H1 (cell line): ENCODE measurements around the gene FMNL2. TPM values are rescaled to one million over a fixed set of nuclear protein-coding genes. Genes with fewer than 3 reads are reported as not detected.

Experiments
- CTCF ChIA-PET: fragments of 300-600 bp; sonication (Branson Sonifier 250); formaldehyde crosslinking; loops from one replicate; lab custom pipeline; 2021; ENCODE audit not compliant: partially characterized antibody; lab: Charles Lee
- POLR2A ChIA-PET: fragments of 300-600 bp; sonication (Branson Sonifier 250); formaldehyde crosslinking; loops from one replicate; lab custom pipeline; 2021; ENCODE audit warnings: inconsistent platforms; ENCODE audit not compliant: partially characterized antibody; lab: Charles Lee
- DNase-seq, 2 experiments: peaks; one replicate each; pipeline versions ENCODE4 v3.0.0 to v3.0.0-alpha.2; 2010 to 2022; ENCODE audit warnings: low spot score in 2 of 2, low read depth in 1 of 2, mixed read lengths in 1 of 2
- FAIRE-seq: peaks from 2 replicates; lab custom pipeline; 2011; peaks lifted over from hg19 to GRCh38; lab: Jason Lieb, UNC
- H2AFZ ChIP-seq: 2 replicates; pipeline ENCODE4 v1.8.1; 2012; ENCODE audit warnings: low read length, inconsistent platforms
- H2AK5ac ChIP-seq: 2 replicates; pipeline ENCODE4 v1.6.1; 2013; ENCODE audit warnings: low read depth, low read length
- H2BK120ac ChIP-seq: replicated peaks from 2 replicates; pipeline ENCODE3; 2013; ENCODE audit warnings: low read depth, low read length, inconsistent platforms
- H2BK12ac ChIP-seq: 2 replicates; pipeline ENCODE4 v1.6.1; 2013; ENCODE audit warnings: low read depth, low read length
- H2BK15ac ChIP-seq: 2 replicates; pipeline ENCODE4 v1.6.1; 2013; ENCODE audit warnings: low read length
- H2BK20ac ChIP-seq: 2 replicates; pipeline ENCODE4 v1.6.1; 2013; ENCODE audit warnings: low read length
- H2BK5ac ChIP-seq: 2 replicates; pipeline ENCODE4 v1.6.1; 2013; ENCODE audit warnings: low read depth, low read length
- H3K14ac ChIP-seq: 2 replicates; pipeline ENCODE4 v1.6.1; 2013; ENCODE audit warnings: inconsistent platforms; ENCODE audit not compliant: insufficient read length
- H3K18ac ChIP-seq: 2 replicates; pipeline ENCODE4 v1.6.1; 2013; ENCODE audit warnings: low read length; ENCODE audit errors: extremely low read depth
- H3K23ac ChIP-seq: 2 replicates; pipeline ENCODE4 v1.6.1; 2013; ENCODE audit warnings: inconsistent platforms; ENCODE audit not compliant: insufficient read length
- H3K23me2 ChIP-seq: 2 replicates; pipeline ENCODE4 v1.6.1; 2013; ENCODE audit warnings: low read depth, low read length
- H3K27ac ChIP-seq: 2 replicates; pipeline ENCODE4 v1.6.1; 2011; ENCODE audit warnings: low read depth, low read length, inconsistent platforms
- H3K27me3 ChIP-seq, 4 experiments: replicated peaks in 1 of 4; 1 replicate in 1 of 4; 2 replicates in 3 of 4; pipeline versions ENCODE4 v1.6.1 to v1.8.1; 2011 to 2013; ENCODE audit warnings: low read length in 3 of 4, mild to moderate bottlenecking in 3 of 4, inconsistent platforms in 2 of 4, mixed read lengths in 2 of 4, moderate library complexity in 1 of 4; ENCODE audit not compliant: control insufficient read depth in 3 of 4, insufficient read depth in 3 of 4; ENCODE audit errors: extremely low read depth in 1 of 4
- H3K36me3 ChIP-seq, 4 experiments: 2 replicates each; pipeline versions ENCODE4 v1.6.1 to v1.8.1; 2011 to 2013; ENCODE audit warnings: mild to moderate bottlenecking in 4 of 4, low read length in 3 of 4, moderate library complexity in 2 of 4, control low read depth in 1 of 4, inconsistent platforms in 1 of 4; ENCODE audit not compliant: insufficient read depth in 4 of 4, control insufficient read depth in 2 of 4
- H3K4ac ChIP-seq: replicated peaks from 2 replicates; pipeline ENCODE3; 2013; ENCODE audit warnings: low read length, low read depth, mixed read lengths, inconsistent platforms; ENCODE audit not compliant: insufficient read length
- H3K4me1 ChIP-seq, 4 experiments: replicated peaks in 1 of 4; 1 replicate in 1 of 4; 2 replicates in 3 of 4; pipeline versions ENCODE4 v1.6.1 to v1.8.1; 2011 to 2013; ENCODE audit warnings: low read length in 3 of 4, inconsistent platforms in 2 of 4, mixed read lengths in 1 of 4; ENCODE audit not compliant: insufficient read depth in 4 of 4, control insufficient read depth in 3 of 4
- H3K4me2 ChIP-seq, 2 experiments: 2 replicates each; pipeline versions ENCODE4 v1.6.1 to v1.8.1; 2011 to 2013; ENCODE audit warnings: low read depth in 2 of 2, low read length in 2 of 2, control low read depth in 1 of 2, inconsistent platforms in 1 of 2, mild to moderate bottlenecking in 1 of 2; ENCODE audit not compliant: insufficient read depth in 1 of 2
- H3K4me3 ChIP-seq, 4 experiments: fragments of 200-600, 300-600 bp in 1 of 4; sonication (generic), shearing (Covaris generic), sonication (Bioruptor Twin) in 1 of 4; 2 replicates each; pipeline versions ENCODE4 v1.5.1 to v1.8.1; 2011 to 2016; ENCODE audit warnings: low read length in 4 of 4, low read depth in 3 of 4, control low read depth in 2 of 4, inconsistent platforms in 2 of 4, mild to moderate bottlenecking in 2 of 4, mixed read lengths in 1 of 4, moderate library complexity in 1 of 4; ENCODE audit not compliant: insufficient read depth in 2 of 4; ENCODE audit errors: extremely low read depth in 1 of 4
- H3K56ac ChIP-seq: replicated peaks from 2 replicates; pipeline ENCODE3; 2013; ENCODE audit warnings: low read depth, mild to moderate bottlenecking, mixed read lengths, low read length, inconsistent platforms; ENCODE audit not compliant: insufficient read length
- H3K79me1 ChIP-seq: 2 replicates; pipeline ENCODE4 v1.6.1; 2013; ENCODE audit warnings: low read depth, low read length, control low read depth
- H3K79me2 ChIP-seq, 2 experiments: 2 replicates each; pipeline versions ENCODE4 v1.6.1 to v1.8.1; 2012 to 2013; ENCODE audit warnings: low read length in 2 of 2, mild to moderate bottlenecking in 2 of 2, inconsistent platforms in 1 of 2; ENCODE audit not compliant: insufficient read depth in 2 of 2, control insufficient read depth in 1 of 2
- H3K9ac ChIP-seq, 4 experiments: replicated peaks in 1 of 4; 1 replicate in 1 of 4; 2 replicates in 3 of 4; pipeline versions ENCODE4 v1.6.1 to v1.8.1; 2011 to 2013; ENCODE audit warnings: low read depth in 3 of 4, low read length in 3 of 4, control low read depth in 2 of 4, mild to moderate bottlenecking in 2 of 4, moderate library complexity in 2 of 4, inconsistent platforms in 1 of 4; ENCODE audit errors: extremely low read depth in 1 of 4
- H3K9me3 ChIP-seq, 2 experiments: 2 replicates each; pipeline versions ENCODE4 v1.6.1 to v1.8.1; 2012 to 2013; ENCODE audit warnings: mild to moderate bottlenecking in 2 of 2, moderate library complexity in 2 of 2, control low read depth in 1 of 2, inconsistent platforms in 1 of 2, low read depth in 1 of 2, low read length in 1 of 2, mixed read lengths in 1 of 2; ENCODE audit not compliant: insufficient read depth in 2 of 2
- H4K20me1 ChIP-seq, 2 experiments: replicated peaks in 1 of 2; 2 replicates each; pipeline versions ENCODE3 to v1.8.1; 2011 to 2013; ENCODE audit warnings: inconsistent platforms in 2 of 2, low read length in 2 of 2, mild to moderate bottlenecking in 1 of 2; ENCODE audit not compliant: insufficient read depth in 2 of 2, control insufficient read depth in 1 of 2
- H4K5ac ChIP-seq: 2 replicates; pipeline ENCODE4 v1.6.1; 2013; ENCODE audit warnings: low read length, low read depth, mixed read lengths, inconsistent platforms; ENCODE audit not compliant: insufficient read length
- H4K8ac ChIP-seq: 2 replicates; pipeline ENCODE4 v1.8.0; 2013; ENCODE audit warnings: mild to moderate bottlenecking, moderate library complexity, low read length, inconsistent platforms; ENCODE audit not compliant: insufficient read depth; ENCODE audit errors: extremely low read depth
- H4K91ac ChIP-seq: replicated peaks from 2 replicates; pipeline ENCODE3; 2013; ENCODE audit warnings: low read length, mixed read lengths, inconsistent platforms; ENCODE audit not compliant: insufficient read length
- GTF2F1 ChIP-seq: IDR thresholded peaks from 2 replicates; pipeline ENCODE4 v1.6.1; 2012; ENCODE audit warnings: low read depth, low read length, improper control_type of control experiment, borderline replicate concordance
- KDM1A ChIP-seq: fragments of 200-600, 300-600 bp; sonication (generic); IDR thresholded peaks from 2 replicates; pipeline ENCODE4 v1.7.1; 2016; ENCODE audit warnings: mild to moderate bottlenecking, low read length, borderline replicate concordance
- KDM4A ChIP-seq: IDR thresholded peaks from one replicate; pipeline ENCODE4 v1.7.1; 2012; ENCODE audit warnings: low read depth, mild to moderate bottlenecking, moderate library complexity, low read length, inconsistent platforms; ENCODE audit not compliant: severe bottlenecking
- MAFK ChIP-seq: IDR thresholded peaks from 2 replicates; pipeline ENCODE4 v1.6.1; 2012; ENCODE audit warnings: low read depth, mild to moderate bottlenecking, improper control_type of control experiment, low read length
- POLR2A ChIP-seq, 2 experiments: IDR thresholded peaks; 1 replicate in 1 of 2; 2 replicates in 1 of 2; pipeline ENCODE4 v1.6.1; 2011; ENCODE audit warnings: low read depth in 2 of 2, low read length in 2 of 2, mild to moderate bottlenecking in 2 of 2; ENCODE audit errors: control extremely low read depth in 1 of 2
- POLR2AphosphoS5 ChIP-seq: IDR thresholded peaks from 2 replicates; pipeline ENCODE4 v1.6.1; 2011; ENCODE audit warnings: low read depth, low read length
- SIN3A ChIP-seq, 2 experiments: IDR thresholded peaks in 1 of 2; conservative IDR thresholded peaks in 1 of 2; 2 replicates each; pipeline ENCODE4 v1.6.1; 2011 to 2012; ENCODE audit warnings: low read length in 2 of 2, improper control_type of control experiment in 1 of 2, low read depth in 1 of 2, mild to moderate bottlenecking in 1 of 2
- SP4 ChIP-seq: IDR thresholded peaks from 2 replicates; pipeline ENCODE4 v1.6.1; 2012; ENCODE audit warnings: low read length, inconsistent platforms
- SRF ChIP-seq: IDR thresholded peaks from 2 replicates; pipeline ENCODE4 v1.6.1; 2011; ENCODE audit warnings: mild to moderate bottlenecking, low read depth, low read length, moderate library complexity
- TAF7 ChIP-seq: optimal IDR thresholded peaks from 2 replicates; pipeline ENCODE3; 2011; ENCODE audit warnings: low read depth, mild to moderate bottlenecking, inconsistent platforms, low read length, moderate library complexity, borderline replicate concordance
- YY1 ChIP-seq: IDR thresholded peaks from 2 replicates; pipeline ENCODE4 v1.6.1; 2011; ENCODE audit warnings: low read depth, mild to moderate bottlenecking, low read length
- WGBS, 2 experiments: shearing (Covaris generic) in 1 of 2; methylation state at CpG; one replicate each; pipeline versions ENCODE4 v1.1.6 to v1.1.7; 2013 to 2015; ENCODE audit warnings: low lambda C conversion rate in 2 of 2, mixed read lengths in 2 of 2, inconsistent platforms in 1 of 2, low coverage in 1 of 2, missing lambda C conversion rate in 1 of 2; ENCODE audit not compliant: insufficient replicate concordance in 2 of 2, insufficient coverage in 1 of 2, insufficient read length in 1 of 2; ENCODE audit errors: extremely low coverage in 1 of 2, missing lambda C conversion rate in 1 of 2; 5-methylcytosine and 5-hydroxymethylcytosine counted together
- polyA plus RNA-seq, 7 experiments: library from polyadenylated mRNA; depleted of rRNA in 3 of 7; stranded (reverse) in 5 of 7; unstranded in 2 of 7; fragments of >200 nt in 5 of 7; fragments of 200-250 nt in 2 of 7; gene quantifications; 1 replicate in 5 of 7; 2 replicates in 1 of 7; 4 replicates in 1 of 7; pipeline versions ENCODE4 v1.2.1 to v1.2.3, GENCODE V29; 2011 to 2013; ENCODE audit warnings: missing spikeins in 2 of 7, mixed read lengths in 2 of 7
- total RNA-seq: library from RNA; stranded (reverse); fragmentation: NEBNext Ultra II Directional; extraction: Animal tissue kit (Norgen Biotek cat#: 25700); gene quantifications from 2 replicates; pipeline ENCODE4 v1.2.1, GENCODE V29; 2021
- TF ChIP-seq, protein P1 (sequence below), 3 experiments: IDR thresholded peaks; 1 replicate in 2 of 3; 2 replicates in 1 of 3; pipeline versions ENCODE4 v1.5.1 to v1.6.1; 2011; ENCODE audit warnings: low read length in 3 of 3, mild to moderate bottlenecking in 3 of 3, inconsistent platforms in 2 of 3, low read depth in 1 of 3, moderate library complexity in 1 of 3; ENCODE audit not compliant: insufficient read depth in 1 of 3; ENCODE audit errors: control extremely low read depth in 1 of 3

Gene FMNL2
- total and polyA plus RNA-seq, 2 of the 8 experiments (the other 6 are each of a cell fraction or from before 2014, with no cell fraction given), result 15.5 to 45.1 TPM

DNA sequence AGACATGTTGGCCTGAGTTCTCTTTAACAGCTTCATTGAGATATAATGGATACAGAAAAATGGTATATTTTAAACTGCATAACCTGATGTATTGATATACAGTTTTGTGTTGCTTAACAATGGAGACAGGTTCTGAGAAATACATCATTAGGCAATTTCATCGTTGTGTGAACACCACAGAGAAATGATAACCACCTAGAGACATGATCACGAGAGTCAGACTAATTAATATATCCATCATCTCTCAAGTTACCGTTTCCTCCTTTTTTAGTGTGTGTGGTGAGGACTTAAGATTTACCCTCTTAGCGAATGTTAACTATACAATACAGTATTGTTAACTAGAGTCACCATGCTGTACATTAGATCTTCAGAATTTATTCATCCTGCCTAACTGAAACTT is 178.1 kb downstream of the FMNL2 start:
- no peak overlapping the region for H3K4me3 ChIP-seq
- no peaks in the 10 kb centered on the region for H3K9me3 ChIP-seq
- no peaks in the 10 kb centered on the region for H3K27me3 ChIP-seq
- 94% methylated on average over 4 of the region's 4 CpGs; no CpG with 5 or more reads in 1 of the 2 experiments for WGBS, 2 experiments
- H2AK5ac ChIP-seq, result no peak overlapping the region
- H2BK12ac ChIP-seq, result no peak overlapping the region
- H3K56ac ChIP-seq, result no peak overlapping the region
- H2BK15ac ChIP-seq, result no peak overlapping the region
- H3K23ac ChIP-seq, result no peak overlapping the region
- FAIRE-seq (no peak), DNase-seq (no peak)
- H2BK5ac ChIP-seq, result no peak overlapping the region
- CTCF ChIA-PET, result interaction anchor here (1.3 to 1.5 kb wide), 2 partner anchors 14 to 487 kb away, joined by 3 to 4 read pairs; no protein-coding TSS in a partner anchor
- no peak overlapping the region for H3K14ac ChIP-seq
- H3K4me2 ChIP-seq, result no peak overlapping the region
- H2AFZ ChIP-seq, result no peak overlapping the region
- H4K91ac ChIP-seq, result no peak overlapping the region
- H4K20me1 ChIP-seq, result no peaks in the 10 kb centered on the region
- POLR2A ChIA-PET, result no interaction called here
- H4K8ac ChIP-seq, result no peak overlapping the region
- H3K79me2 ChIP-seq, result peaks cover 5 to 77% of the 10 kb centered on the region in 2 experiments; a peak in 3 of 4 replicates
- no peak overlapping the region for H3K18ac ChIP-seq
- no peaks in the 10 kb centered on the region; the same call in 1 of the 2 replicates for H3K79me1 ChIP-seq
- H4K5ac ChIP-seq, result no peak overlapping the region
- H3K36me3 ChIP-seq, result no peaks in the 10 kb centered on the region
- no peaks in the 10 kb centered on the region for H3K23me2 ChIP-seq
- no peak overlapping the region for H2BK20ac ChIP-seq
- no peak overlapping the region for H2BK120ac ChIP-seq
- no peak overlapping the region for H3K27ac ChIP-seq
- no peak overlapping the region for H3K4ac ChIP-seq
- peaks cover 0 to 1% (median 0%) of the 10 kb centered on the region in 4 experiments; a peak in 2 of 7 replicates for H3K4me1 ChIP-seq
- H3K9ac ChIP-seq, result no peak overlapping the region
- TF ChIP-seq SIN3A (conservative IDR thresholded peaks at IDR 0.05 in 1 of 2, IDR thresholded peaks at IDR 0.05 in 1 of 2; ENCODE audit: low read depth in 1 of 2, low read length in 2 of 2), result no peak
- no peak for TF ChIP-seq SP4
- TF ChIP-seq, protein P1, sequence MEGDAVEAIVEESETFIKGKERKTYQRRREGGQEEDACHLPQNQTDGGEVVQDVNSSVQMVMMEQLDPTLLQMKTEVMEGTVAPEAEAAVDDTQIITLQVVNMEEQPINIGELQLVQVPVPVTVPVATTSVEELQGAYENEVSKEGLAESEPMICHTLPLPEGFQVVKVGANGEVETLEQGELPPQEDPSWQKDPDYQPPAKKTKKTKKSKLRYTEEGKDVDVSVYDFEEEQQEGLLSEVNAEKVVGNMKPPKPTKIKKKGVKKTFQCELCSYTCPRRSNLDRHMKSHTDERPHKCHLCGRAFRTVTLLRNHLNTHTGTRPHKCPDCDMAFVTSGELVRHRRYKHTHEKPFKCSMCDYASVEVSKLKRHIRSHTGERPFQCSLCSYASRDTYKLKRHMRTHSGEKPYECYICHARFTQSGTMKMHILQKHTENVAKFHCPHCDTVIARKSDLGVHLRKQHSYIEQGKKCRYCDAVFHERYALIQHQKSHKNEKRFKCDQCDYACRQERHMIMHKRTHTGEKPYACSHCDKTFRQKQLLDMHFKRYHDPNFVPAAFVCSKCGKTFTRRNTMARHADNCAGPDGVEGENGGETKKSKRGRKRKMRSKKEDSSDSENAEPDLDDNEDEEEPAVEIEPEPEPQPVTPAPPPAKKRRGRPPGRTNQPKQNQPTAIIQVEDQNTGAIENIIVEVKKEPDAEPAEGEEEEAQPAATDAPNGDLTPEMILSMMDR (IDR thresholded peaks at IDR 0.05; ENCODE audit: control extremely low read depth in 1 of 3, insufficient read depth in 1 of 3, low read depth in 1 of 3, low read length in 3 of 3), result no peak
- TF ChIP-seq MAFK, result no peak
- no peak for TF ChIP-seq YY1
- TF ChIP-seq KDM4A, result no peak
- no peak for TF ChIP-seq KDM1A
- TF ChIP-seq TAF7, result no peak
- TF ChIP-seq POLR2A (IDR thresholded peaks at IDR 0.05; ENCODE audit: control extremely low read depth in 1 of 2, low read depth in 2 of 2, low read length in 2 of 2), result no peak
- no peak for TF ChIP-seq POLR2AphosphoS5
- TF ChIP-seq SRF, result no peak
- no peak for TF ChIP-seq GTF2F1
